GM13976 (cell line): ENCODE measurements around the gene SRRM2.

Source experiments
- DNase-seq: peaks from one replicate; pipeline ENCODE4 v3.0.0; 2012; ENCODE audit warnings: low spot score
- in situ Hi-C: fragments of 300-500 bp; cut with MboI; formaldehyde crosslinking; loops from one replicate; pipeline ENCODE4 v1.12.0; 2022; ENCODE audit warnings: low sequenced_read_pairs, mixed read lengths, inconsistent platforms; ENCODE audit not compliant: unreplicated experiment
- TF ChIP-seq, protein P1 (sequence below): IDR thresholded peaks from 2 replicates; pipeline ENCODE4 v1.5.1; 2012; ENCODE audit warnings: borderline replicate concordance, mild to moderate bottlenecking; ENCODE audit not compliant: insufficient read depth; ENCODE audit errors: extremely low read depth, missing control alignments, control extremely low read depth

SRRM2 gene

GRCh38 chr16:2715064-2715463, 37.4 kb upstream of the SRRM2 start:
- TF ChIP-seq, protein P1, sequence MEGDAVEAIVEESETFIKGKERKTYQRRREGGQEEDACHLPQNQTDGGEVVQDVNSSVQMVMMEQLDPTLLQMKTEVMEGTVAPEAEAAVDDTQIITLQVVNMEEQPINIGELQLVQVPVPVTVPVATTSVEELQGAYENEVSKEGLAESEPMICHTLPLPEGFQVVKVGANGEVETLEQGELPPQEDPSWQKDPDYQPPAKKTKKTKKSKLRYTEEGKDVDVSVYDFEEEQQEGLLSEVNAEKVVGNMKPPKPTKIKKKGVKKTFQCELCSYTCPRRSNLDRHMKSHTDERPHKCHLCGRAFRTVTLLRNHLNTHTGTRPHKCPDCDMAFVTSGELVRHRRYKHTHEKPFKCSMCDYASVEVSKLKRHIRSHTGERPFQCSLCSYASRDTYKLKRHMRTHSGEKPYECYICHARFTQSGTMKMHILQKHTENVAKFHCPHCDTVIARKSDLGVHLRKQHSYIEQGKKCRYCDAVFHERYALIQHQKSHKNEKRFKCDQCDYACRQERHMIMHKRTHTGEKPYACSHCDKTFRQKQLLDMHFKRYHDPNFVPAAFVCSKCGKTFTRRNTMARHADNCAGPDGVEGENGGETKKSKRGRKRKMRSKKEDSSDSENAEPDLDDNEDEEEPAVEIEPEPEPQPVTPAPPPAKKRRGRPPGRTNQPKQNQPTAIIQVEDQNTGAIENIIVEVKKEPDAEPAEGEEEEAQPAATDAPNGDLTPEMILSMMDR = no peak
- in situ Hi-C loops = no loop called here
- DNase-seq = no peak

GRCh38 chr16:2715519-2715918, 36.9 kb upstream of the SRRM2 start:
- peak; percentile 89 for DNase-seq
- TF ChIP-seq, protein P1 = no peak
- in situ Hi-C loops = no loop called here

DNA sequence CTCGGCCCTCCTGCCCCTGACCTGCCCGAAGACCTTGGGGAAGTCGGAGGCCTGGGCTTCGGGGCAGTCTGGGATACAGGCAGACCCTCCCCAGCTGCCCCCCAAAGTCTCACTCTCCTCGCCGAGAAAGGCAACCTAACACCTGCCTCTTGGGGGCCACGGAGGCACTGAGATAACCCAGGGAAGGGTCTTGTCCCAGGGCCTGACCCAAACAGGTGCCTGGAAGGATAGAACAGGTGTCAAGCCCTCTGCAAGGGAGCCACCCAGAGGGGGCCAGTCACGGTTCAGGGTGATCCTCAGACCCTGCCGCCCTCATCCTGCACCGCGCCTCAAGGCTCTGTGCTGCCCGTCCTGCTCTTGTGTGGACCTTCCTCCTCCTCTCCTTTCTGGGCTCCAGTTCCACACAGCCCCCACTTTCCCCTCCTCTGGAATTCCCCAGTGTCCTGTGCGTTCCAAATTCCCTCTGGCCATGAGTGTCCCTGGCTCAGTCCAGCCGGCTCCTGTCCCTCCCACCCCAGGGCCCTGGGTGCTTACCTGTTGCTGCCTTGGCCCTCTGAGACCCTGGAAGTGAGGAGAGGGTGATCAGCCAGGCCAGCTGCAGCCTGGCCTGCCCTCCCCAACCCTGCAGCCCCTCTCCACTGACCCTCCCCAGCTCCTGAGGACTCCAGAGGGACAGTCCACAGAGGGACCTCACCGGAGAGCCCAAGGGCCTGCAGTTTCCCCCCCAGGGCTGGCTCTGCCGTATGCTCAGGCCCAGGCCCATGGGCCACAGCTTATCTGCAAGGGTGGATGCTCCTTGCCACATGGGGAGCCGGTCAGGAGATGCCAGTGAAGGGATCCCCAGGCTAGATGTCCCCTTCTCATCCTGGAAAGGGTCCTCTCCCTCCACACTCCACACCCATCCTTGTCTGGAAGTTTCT, 36.2 kb upstream of the SRRM2 start:
- in situ Hi-C loops = no loop called here
- TF ChIP-seq, protein P1 = no peak
- DNase-seq = no peak

GRCh38 chr16:2716948-2717347, 35.5 kb upstream of the SRRM2 start:
- DNase-seq = no peak
- TF ChIP-seq, protein P1 = no peak
- in situ Hi-C loops = no loop called here

DNA sequence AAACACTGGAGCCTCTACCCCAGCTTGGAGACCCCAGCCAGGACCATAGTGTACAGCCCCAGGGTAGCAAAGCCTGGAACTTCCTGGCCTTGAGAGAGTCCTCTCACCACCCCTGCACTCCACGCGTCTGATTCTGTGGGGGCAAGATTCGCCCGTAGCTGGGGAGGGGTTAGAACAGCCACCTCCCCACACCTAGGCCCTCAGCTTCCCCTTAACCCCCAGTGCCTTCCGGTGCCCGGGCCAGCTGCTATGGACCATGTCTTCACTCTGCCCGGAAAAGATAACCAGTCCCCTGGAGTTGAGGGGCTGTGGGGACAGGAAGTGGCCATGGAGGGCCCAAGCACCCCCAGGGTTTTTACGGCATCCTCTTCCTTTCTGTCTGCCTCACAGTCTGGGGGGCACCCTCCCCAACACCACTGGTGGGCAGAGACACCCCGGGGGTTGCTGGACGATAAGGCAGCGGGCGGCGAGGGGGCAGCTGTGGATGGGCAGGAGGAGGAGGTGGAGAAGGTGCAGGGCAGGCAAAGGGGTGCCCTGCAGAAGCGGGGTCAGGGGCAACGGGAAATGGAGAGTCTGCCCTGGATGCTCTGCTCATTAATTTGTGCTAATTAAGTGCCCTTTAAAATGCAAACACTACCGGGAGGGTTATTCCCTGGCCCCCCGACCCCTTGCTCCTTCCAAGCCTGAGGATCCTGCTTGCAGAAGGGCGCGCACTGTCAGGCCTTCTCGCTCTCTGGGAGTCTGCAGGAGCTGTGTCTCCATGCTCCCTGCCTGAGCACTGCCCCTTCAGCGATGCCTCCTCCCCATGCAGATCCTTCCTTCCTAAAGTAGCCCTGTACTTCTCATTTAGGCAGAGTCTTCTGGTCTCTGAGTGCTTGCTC, 34.8 kb upstream of the SRRM2 start:
- TF ChIP-seq, protein P1 = no peak
- DNase-seq = no peak
- in situ Hi-C loops = no loop called here

- TF ChIP-seq, protein P1 = no peak
- DNase-seq = no peak
- in situ Hi-C loops = no loop called here
Observed at GRCh38 chr16:2719328-2720063, 32.9 kb upstream of the SRRM2 start.
